BJ (cell line): ENCODE results near the gene WDR70. TPM values are rescaled to one million over a fixed set of nuclear protein-coding genes. Genes with fewer than 3 reads are reported as not detected.

Experiments used
- CTCF ChIA-PET: fragments of 350-600 bp; formaldehyde crosslinking; extraction: SDS; loops from one replicate; lab custom pipeline; 2021; ENCODE audit warnings: antibody characterized with exemption, inconsistent platforms; lab: Yijun Ruan, JAX
- POLR2A ChIA-PET: fragments of 300-600 bp; sonication (Branson Sonifier 250); formaldehyde crosslinking; extraction: SDS; loops from one replicate; lab custom pipeline; 2021; ENCODE audit warnings: antibody characterized with exemption; lab: Charles Lee
- DNase-seq: peaks from one replicate; pipeline ENCODE4 v3.0.0-alpha.2; 2011; ENCODE audit warnings: low read depth
- H3K27me3 ChIP-seq: 2 replicates; pipeline ENCODE4 v1.6.0; 2011; ENCODE audit warnings: low read length; ENCODE audit not compliant: control insufficient read depth, insufficient read depth
- H3K36me3 ChIP-seq: 2 replicates; pipeline ENCODE4 v1.5.1; 2011; ENCODE audit warnings: low read length; ENCODE audit not compliant: control insufficient read depth, insufficient read depth
- H3K4me3 ChIP-seq: 2 replicates; pipeline ENCODE4 v1.5.1; 2011; ENCODE audit warnings: low read depth, mild to moderate bottlenecking, control low read depth, low read length
- polyA plus RNA-seq: library from polyadenylated mRNA; depleted of rRNA; stranded (reverse); fragments of >200 nt; gene quantifications from 2 replicates; pipeline ENCODE4 v1.2.3, GENCODE V29; 2011
- TF ChIP-seq, protein P1 (sequence below): IDR thresholded peaks from 2 replicates; pipeline ENCODE4 v1.5.1; 2011; ENCODE audit warnings: low read depth, mild to moderate bottlenecking, control low read depth, inconsistent platforms, low read length, moderate library complexity; ENCODE audit not compliant: insufficient read depth

Gene WDR70
- polyA plus RNA-seq, 1 experiment = 14.0 TPM

- TF ChIP-seq, protein P1, sequence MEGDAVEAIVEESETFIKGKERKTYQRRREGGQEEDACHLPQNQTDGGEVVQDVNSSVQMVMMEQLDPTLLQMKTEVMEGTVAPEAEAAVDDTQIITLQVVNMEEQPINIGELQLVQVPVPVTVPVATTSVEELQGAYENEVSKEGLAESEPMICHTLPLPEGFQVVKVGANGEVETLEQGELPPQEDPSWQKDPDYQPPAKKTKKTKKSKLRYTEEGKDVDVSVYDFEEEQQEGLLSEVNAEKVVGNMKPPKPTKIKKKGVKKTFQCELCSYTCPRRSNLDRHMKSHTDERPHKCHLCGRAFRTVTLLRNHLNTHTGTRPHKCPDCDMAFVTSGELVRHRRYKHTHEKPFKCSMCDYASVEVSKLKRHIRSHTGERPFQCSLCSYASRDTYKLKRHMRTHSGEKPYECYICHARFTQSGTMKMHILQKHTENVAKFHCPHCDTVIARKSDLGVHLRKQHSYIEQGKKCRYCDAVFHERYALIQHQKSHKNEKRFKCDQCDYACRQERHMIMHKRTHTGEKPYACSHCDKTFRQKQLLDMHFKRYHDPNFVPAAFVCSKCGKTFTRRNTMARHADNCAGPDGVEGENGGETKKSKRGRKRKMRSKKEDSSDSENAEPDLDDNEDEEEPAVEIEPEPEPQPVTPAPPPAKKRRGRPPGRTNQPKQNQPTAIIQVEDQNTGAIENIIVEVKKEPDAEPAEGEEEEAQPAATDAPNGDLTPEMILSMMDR = no peak
- H3K36me3 ChIP-seq = no peaks in the 10 kb centered on the region
- H3K27me3 ChIP-seq = no peaks in the 10 kb centered on the region
- ChIA-PET POLR2A (interaction anchor here (0.7 kb wide), 1 partner anchor 11 kb away, joined by 4 read pairs; no protein-coding TSS in a partner anchor), CTCF (no interaction called here)
- no peak for DNase-seq
- H3K4me3 ChIP-seq = no peak overlapping the region
Observed at GRCh38 chr5:37715992-37716391, 336.9 kb downstream of the WDR70 start.

- DNase-seq = no peak
- TF ChIP-seq, protein P1 = no peak
- ChIA-PET CTCF (interaction anchor here (1.5 kb wide), 1 partner anchor 12 kb away, joined by 3 read pairs; no protein-coding TSS in a partner anchor), POLR2A (interaction anchor here (0.7 kb wide), 1 partner anchor 12 kb away, joined by 4 read pairs; no protein-coding TSS in a partner anchor)
- H3K36me3 ChIP-seq = no peaks in the 10 kb centered on the region
- no peaks in the 10 kb centered on the region for H3K27me3 ChIP-seq
- H3K4me3 ChIP-seq = no peak overlapping the region
Observed at GRCh38 chr5:37716405-37716804, 337.3 kb downstream of the WDR70 start.

- no peak for DNase-seq
- TF ChIP-seq, protein P1 = no peak
- Histone ChIP-seq H3K27me3 (no peaks in the 10 kb centered on the region), H3K36me3 (no peaks in the 10 kb centered on the region), H3K4me3 (no peak overlapping the region)
- ChIA-PET POLR2A (no interaction called here), CTCF (interaction anchor here (1.1 to 1.5 kb wide), 2 partner anchors 10 to 13 kb away, joined by 3 read pairs; no protein-coding TSS in a partner anchor)
Observed at GRCh38 chr5:37717276-37717612, 338.1 kb downstream of the WDR70 start.

DNA sequence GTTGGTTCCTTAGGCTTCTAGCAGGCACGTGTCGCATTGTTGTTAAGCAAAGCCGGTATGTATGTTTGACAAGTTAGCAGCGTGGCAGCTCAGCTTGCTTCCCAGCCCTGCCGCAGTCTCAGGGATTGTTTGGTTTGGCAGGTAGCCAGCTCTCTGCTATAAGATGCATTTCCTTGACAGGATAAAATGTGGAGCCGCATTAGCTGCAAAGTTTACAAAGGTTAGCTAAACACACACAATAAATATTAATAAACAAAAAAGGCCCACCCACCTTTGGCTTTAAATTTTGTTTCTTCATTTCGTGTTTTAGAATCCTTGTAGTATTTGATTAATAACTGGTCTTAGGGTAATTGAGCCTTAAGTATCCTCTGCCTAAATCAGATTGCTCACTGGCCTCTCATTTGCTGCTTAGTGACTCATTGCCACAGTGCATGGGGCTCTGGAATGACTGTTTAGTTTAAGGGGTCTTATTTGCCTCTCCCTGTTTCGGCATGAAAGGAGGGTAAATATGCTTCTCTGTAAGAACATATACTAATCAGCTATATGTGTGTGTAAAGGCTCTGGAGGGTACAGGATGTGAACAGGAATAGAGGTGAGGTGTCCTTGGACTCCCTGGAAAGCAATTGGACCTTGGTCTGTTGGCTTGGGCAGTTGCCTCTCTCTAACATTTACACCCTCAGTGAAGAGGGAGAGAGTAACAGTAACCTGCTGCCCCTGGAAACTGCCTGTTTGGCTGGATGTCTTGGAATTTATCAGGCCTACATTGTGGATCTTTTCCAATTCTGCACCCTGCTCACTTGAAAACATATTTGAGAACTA, 338.7 kb downstream of the WDR70 start:
- Histone ChIP-seq H3K27me3 (no peaks in the 10 kb centered on the region), H3K4me3 (no peak overlapping the region), H3K36me3 (no peaks in the 10 kb centered on the region)
- TF ChIP-seq, protein P1 = no peak
- DNase-seq = no peak
- ChIA-PET POLR2A (no interaction called here), CTCF (interaction anchor here (1.1 to 1.5 kb wide), 2 partner anchors 10 to 14 kb away, joined by 3 read pairs; no protein-coding TSS in a partner anchor)

DNA sequence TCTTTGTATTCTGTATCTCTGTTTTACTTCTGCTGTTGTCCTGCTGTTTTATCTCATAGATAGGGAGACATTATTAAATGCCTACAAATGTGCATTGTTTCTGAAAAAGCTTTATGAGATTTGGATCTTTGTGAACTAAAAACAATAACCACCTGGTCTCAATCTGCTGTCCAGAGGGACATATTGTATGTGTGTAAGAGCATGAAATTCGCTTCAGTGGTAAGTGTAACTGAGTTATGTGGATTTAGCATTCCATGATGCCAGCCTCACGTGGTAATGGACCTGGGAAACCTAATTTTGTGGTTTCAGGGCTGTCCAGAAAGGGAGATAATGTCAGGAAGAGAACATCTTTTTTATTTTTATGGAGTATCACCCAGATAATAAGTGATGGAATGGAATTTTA, 341.4 kb downstream of the WDR70 start:
- Histone ChIP-seq H3K36me3 (no peaks in the 10 kb centered on the region), H3K27me3 (no peaks in the 10 kb centered on the region), H3K4me3 (no peak overlapping the region)
- POLR2A ChIA-PET = no interaction called here
- CTCF ChIA-PET = interaction anchor here (0.7 kb wide), 1 partner anchor 308 kb away, joined by 3 read pairs; no protein-coding TSS in a partner anchor
- no peak for DNase-seq
- TF ChIP-seq, protein P1 = no peak
